GM19099 (cell line): ENCODE results near the gene KIF12.

Source experiments
- POLR2A ChIP-seq: IDR thresholded peaks from 3 replicates; pipeline ENCODE4 v1.6.1; 2011; ENCODE audit warnings: low read depth; ENCODE audit not compliant: insufficient read length; ENCODE audit errors: extremely low read depth

KIF12 gene

DNA sequence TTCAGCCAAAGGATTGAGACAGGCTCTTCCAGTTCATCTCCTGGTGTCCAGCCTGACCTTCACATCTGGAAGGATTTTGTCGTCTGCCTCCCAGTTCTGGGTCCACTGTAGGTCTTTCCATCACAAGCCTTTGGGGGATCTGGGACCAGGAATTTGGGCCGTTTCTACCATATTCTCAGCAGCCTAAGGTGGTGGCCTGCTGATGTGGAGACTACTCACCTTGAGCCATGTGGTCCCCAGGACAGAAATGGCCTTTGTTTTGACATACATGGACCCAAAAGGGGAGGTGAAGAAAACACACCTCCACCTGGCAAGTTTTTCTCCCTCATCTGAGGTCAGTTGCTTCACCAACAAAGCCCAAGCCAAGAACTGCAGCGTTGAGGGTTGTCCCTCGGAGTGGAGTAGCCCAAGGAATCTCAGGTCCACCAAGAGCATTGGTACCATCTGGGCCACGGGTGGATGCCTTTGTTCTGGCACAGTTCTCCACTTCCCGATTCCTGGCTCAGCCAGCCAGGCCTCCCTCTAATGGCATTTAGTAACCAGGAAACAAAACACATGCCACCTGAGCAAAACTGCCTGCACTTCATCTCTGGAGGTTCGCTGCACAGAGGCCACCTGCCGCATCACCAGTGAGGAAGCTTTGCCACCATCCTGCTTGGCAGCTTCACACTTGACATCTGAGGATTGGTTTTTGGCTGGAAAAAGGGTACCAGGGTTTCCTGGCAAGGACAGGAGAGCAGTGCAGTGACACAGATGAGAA lies 45.7 kb downstream of the KIF12 start:
- TF ChIP-seq POLR2A = no peak

DNA sequence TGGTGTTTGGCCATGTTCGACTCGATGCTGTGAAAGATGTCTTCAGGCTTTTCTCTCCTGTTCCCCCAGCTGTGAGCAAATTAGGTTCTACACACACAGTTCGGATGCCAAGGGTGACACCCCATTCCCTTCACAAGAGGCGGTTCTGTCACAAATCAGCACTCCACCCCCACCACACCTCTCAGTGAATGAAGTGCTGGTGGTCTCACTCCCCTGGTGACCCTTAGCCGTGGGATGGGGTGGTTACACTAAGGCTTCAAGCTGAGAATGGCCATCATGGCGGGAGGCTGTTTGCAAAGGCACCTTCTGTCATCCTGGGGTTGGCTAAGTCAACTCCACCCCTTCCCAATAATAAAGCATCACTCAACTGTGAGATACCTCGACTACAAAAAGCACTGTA lies 47.4 kb downstream of the KIF12 start:
- no peak for TF ChIP-seq POLR2A

DNA sequence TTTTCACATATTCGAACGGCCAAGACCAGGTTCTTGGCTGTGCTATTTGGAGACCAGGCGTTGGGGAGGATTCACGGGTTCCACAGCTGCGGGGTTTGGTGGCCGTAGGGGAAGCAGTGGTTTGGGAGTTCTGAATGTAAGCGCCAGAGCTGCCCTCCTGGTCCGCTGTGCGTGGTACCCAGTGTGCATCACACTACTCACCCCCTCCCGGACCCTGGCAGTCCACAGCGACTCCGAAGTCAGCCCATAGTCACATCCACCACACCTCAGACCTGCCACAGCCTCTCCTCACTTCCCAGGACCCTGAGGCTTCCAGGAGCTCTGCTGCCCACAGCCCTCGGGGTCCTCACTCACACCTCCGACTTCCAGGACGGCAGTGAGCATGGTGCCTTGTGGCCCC lies 47.8 kb downstream of the KIF12 start:
- no peak for TF ChIP-seq POLR2A

DNA sequence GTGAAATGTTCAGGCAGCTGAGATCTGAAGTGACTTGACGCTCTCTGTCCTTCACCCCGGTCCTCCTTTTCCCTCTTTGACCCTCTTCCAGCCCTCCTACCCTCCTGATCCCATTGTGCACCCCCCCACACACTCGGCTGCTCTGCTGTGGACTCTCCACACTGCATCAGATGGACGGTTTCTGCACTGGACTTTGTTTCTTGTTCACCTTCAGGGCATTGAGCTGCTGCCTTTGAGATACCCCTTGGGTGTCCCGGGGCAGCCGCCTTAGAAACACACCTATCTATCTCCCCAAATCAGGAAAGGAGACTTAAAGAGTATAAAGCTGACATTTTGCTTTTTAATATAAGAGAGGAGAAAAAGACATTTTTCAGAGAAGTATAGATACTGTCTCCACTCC lies 48.4 kb downstream of the KIF12 start:
- TF ChIP-seq POLR2A = no peak

DNA sequence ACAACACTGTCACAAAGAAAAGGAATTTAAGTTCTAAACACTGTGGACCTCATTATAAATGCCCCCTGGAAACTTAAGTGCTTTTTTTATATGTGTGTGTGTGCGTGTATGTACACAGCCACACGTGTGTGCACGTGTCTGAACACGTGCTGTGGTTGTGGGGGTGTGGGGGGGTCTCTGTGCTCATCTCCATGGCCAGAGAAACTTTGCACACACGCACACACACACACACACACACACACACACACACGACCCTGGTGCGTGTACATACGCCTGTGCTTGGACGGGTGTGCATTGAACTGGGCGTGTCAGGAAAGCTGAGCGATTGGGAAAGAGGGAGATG lies 48.9 kb downstream of the KIF12 start:
- no peak for TF ChIP-seq POLR2A

DNA sequence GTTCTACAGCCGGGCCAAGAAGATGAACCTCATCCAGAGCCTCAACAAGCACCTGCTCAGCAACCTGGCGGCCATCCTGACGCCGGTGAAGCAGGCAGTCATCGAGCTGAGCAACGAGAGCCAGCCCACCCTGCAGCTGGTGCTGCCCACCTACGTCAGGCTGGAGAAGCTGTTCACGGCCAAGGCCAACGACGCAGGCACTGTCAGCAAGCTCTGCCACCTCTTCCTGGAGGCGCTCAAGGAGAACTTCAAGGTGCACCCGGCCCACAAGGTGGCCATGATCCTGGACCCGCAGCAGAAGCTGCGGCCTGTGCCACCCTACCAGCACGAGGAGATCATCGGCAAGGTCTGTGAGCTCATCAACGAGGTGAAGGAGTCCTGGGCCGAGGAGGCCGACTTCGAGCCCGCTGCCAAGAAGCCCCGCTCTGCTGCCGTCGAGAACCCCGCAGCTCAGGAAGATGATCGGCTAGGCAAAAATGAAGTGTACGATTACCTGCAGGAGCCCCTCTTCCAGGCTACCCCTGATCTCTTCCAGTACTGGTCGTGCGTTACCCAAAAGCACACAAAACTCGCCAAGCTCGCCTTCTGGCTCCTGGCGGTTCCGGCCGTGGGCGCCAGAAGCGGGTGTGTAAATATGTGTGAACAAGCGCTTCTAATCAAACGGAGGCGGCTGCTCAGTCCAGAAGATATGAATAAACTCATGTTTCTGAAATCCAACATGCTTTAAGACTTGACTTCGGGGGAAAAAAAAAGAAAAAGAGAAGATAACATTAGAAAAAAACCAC lies 49.5 kb downstream of the KIF12 start:
- TF ChIP-seq POLR2A = no peak

DNA sequence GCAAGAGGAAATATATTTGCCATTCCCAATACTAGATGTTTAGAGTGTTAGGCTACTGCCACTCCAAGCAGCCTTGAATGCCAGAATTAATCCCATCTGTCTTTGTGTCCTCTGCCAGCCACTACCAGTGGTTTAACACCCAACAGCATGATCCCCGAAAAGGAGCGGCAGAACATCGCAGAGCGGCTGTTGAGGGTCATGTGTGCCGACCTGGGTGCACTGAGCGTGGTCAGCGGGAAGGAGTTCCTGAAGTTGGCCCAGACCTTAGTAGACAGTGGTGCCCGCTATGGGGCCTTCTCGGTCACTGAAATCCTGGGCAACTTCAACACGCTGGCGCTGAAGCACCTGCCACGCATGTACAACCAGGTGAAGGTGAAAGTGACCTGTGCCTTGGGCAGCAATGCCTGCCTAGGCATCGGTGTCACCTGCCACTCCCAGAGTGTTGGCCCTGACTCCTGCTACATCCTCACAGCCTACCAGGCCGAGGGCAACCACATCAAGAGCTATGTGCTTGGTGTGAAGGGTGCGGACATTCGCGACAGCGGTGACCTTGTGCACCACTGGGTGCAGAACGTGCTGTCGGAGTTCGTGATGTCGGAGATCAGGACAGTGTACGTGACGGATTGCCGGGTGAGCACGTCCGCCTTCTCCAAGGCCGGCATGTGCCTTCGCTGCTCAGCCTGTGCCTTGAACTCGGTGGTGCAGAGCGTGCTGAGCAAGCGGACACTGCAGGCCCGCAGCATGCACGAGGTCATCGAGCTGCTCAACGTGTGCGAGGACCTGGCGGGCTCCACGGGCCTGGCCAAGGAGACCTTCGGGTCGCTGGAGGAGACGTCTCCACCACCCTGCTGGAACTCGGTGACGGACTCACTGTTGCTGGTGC lies 50.3 kb downstream of the KIF12 start:
- no peak for TF ChIP-seq POLR2A

DNA sequence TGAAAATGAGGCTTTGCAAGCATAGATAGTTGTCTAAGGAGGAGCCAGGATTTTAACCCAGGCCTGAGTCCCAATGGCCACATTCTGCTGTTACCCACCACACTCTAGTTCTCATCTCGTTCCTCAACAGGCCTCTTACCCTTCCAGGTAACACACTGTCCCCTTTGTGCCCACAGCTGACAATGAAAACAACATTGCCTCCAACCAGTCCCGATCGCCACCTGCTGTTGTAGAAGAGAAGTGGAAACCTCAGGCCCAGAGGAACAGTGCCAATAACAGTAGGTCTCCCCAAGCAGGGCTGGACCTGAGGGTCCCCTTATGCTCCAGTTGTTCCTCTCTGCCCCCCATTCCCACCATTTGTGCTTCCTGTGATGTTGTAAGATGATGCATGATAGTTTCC lies 51.4 kb downstream of the KIF12 start:
- no peak for TF ChIP-seq POLR2A

DNA sequence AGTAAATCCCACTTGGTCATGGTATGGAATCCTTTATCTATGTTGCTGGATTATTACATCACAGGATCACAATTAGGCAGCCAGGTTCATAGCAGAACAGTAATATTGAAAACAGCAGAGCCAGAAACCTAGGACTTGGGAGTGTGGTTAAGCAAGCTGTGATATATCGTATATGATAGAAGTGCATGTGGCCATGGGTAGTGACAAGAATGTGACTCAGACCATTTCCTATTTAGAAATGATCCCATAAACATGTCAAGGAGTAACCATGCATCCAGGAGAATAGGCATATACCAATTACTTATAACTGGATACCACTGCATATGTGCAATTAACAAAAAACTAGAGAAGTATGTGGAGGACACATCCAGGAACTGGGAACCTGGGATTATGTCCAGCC lies 52.2 kb downstream of the KIF12 start:
- no peak for TF ChIP-seq POLR2A

DNA sequence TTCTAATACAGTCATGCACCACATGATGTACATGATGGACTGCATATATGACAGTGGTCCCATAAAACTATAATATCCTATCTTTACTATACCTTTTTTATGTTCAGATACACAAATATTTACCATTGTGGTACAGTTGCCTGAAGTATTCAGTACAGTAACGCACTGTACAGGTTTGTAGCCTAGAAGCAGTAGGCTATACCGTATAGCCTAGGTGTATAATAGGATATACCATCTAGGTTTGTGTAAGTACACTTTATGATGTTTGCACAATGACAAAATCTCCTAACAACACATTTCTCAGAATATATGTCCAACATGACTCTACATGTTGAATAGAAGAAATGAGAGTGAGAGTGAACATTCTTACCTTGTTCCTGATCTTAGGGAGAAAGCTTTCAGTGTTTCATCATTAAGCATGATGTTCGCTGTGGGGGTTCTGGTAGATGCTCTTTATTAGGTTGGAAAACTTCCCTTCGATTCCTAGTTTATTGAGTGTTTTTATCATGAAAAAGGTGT lies 52.8 kb downstream of the KIF12 start:
- no peak for TF ChIP-seq POLR2A
